ENCODE data around the gene PPFIBP2.

DNA sequence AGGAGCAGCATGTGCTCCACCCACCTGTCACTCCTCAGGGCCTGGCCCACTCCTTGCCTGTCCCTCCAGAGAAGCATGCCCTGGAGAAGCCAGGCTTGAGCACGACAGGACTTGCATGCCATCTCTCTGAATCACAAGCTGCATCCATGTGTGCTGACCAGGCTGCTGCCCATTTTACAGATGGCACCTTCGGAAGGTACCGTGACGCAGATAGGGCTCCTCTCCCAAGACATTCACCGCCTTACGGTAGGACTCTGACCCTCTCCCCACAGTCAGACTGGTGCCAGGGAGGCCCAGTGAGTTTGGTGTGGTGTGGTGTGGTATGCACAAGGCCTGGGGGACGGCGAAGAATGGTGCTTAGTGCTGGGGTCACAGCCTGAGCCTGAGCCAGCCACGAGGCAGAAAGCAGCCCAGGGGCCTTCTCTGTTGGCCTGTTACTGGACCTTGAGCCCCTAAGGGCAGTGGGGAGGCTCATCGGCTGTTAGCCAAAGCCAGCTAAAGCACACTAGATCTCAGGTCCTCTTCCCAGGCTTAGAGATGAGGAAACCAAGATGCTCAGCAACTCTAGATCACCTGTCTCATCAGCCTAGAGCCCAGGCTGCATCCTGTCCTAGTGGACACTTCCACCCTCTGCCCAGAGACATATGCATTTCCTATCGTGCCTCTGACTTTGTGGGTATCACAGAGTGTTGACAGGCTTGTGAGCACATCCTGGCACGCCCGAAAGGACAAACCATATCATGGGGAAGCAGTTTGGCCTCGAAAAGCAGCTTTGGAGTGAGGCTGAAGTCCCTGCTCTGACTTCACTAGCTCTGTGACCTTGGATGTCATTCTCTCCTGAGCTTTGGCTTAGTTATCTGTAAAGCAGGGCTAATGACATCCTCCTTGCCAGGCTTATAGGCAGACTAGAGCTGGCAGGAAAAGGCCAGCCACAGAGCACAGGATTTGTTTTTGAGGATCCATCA, 141.7 kb downstream of the PPFIBP2 start:
- TF ChIP-seq, protein P1, sequence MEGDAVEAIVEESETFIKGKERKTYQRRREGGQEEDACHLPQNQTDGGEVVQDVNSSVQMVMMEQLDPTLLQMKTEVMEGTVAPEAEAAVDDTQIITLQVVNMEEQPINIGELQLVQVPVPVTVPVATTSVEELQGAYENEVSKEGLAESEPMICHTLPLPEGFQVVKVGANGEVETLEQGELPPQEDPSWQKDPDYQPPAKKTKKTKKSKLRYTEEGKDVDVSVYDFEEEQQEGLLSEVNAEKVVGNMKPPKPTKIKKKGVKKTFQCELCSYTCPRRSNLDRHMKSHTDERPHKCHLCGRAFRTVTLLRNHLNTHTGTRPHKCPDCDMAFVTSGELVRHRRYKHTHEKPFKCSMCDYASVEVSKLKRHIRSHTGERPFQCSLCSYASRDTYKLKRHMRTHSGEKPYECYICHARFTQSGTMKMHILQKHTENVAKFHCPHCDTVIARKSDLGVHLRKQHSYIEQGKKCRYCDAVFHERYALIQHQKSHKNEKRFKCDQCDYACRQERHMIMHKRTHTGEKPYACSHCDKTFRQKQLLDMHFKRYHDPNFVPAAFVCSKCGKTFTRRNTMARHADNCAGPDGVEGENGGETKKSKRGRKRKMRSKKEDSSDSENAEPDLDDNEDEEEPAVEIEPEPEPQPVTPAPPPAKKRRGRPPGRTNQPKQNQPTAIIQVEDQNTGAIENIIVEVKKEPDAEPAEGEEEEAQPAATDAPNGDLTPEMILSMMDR (conservative IDR thresholded peaks at IDR 0.05), result no peak
- no peak for TF ChIP-seq EZH2 (IDR thresholded peaks at IDR 0.05; ENCODE audit: low read depth)
